MM.1S (cell line): ENCODE measurements around the gene DAAM2.

Experiments used
- EZH2 ChIP-seq: fragments of 300-600 bp; sonication (generic); optimal IDR thresholded peaks from 2 replicates; pipeline ENCODE3; 2017; ENCODE audit warnings: low read depth, mild to moderate bottlenecking, antibody characterized with exemption, low read length, mixed read lengths
- EZH2phosphoT487 ChIP-seq: fragments of 300-600 bp; sonication (generic); IDR thresholded peaks from 2 replicates; pipeline ENCODE4 v1.6.1; 2018; ENCODE audit warnings: antibody characterized with exemption, low read length
- TF ChIP-seq, protein P1 (sequence below): fragments of 300-600 bp; sonication (generic); IDR thresholded peaks from 2 replicates; pipeline ENCODE4 v1.5.1; 2016; ENCODE audit warnings: antibody characterized with exemption, low read length, mixed read lengths

DNA sequence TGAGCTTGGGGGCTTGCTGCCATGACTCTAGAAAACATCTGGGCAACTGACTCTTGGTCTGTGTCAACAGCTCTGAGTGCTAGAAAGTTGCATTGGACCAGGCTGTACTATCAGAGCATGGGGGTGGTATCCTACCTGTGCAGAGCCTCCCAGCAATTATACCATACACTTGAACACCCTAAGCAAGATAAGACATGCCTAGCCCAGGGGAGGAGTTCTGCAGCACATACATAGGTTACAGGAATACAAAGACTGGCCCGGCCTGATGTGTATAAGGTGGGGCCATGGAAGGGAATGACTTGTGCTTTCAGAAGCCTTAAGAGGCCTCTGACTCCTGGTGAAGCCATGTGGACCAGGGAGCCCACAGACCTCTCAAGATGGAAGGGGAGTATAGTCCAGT, 153.4 kb downstream of the DAAM2 start:
- TF ChIP-seq, protein P1, sequence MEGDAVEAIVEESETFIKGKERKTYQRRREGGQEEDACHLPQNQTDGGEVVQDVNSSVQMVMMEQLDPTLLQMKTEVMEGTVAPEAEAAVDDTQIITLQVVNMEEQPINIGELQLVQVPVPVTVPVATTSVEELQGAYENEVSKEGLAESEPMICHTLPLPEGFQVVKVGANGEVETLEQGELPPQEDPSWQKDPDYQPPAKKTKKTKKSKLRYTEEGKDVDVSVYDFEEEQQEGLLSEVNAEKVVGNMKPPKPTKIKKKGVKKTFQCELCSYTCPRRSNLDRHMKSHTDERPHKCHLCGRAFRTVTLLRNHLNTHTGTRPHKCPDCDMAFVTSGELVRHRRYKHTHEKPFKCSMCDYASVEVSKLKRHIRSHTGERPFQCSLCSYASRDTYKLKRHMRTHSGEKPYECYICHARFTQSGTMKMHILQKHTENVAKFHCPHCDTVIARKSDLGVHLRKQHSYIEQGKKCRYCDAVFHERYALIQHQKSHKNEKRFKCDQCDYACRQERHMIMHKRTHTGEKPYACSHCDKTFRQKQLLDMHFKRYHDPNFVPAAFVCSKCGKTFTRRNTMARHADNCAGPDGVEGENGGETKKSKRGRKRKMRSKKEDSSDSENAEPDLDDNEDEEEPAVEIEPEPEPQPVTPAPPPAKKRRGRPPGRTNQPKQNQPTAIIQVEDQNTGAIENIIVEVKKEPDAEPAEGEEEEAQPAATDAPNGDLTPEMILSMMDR, result no peak
- TF ChIP-seq EZH2 (no peak), EZH2phosphoT487 (no peak)
